Stimulated activated CD4-positive, alpha-beta T cell treated with anti-CD3 and anti-CD28 coated beads, Interleukin-15, amount 100 ng/mL, for 48 hours (primary cell): ENCODE data around the gene SLC6A11.

Source experiments
- DNase-seq, 2 donors: peaks; one replicate each; pipeline ENCODE4 v3.0.0-alpha.2; 2020; ENCODE audit warnings: low read depth in 2 of 2

Gene SLC6A11

GRCh38 chr3:10930666-10931040 lies 114.6 kb downstream of the SLC6A11 start:
- no peak for DNase-seq

- no peak for DNase-seq
These were observed 116.6 kb downstream of the SLC6A11 start for GRCh38 chr3:10932596-10932995.

- no peak for DNase-seq
These were observed 117.0 kb downstream of the SLC6A11 start for GRCh38 chr3:10933021-10933420.

- no peak for DNase-seq
These were observed 117.4 kb downstream of the SLC6A11 start for GRCh38 chr3:10933470-10933804.

- DNase-seq, result no peak
These were observed 117.9 kb downstream of the SLC6A11 start for GRCh38 chr3:10933805-10934481.

- DNase-seq, result no peak
These were observed 119.0 kb downstream of the SLC6A11 start for GRCh38 chr3:10935028-10935427.

- no peak for DNase-seq
These were observed 120.0 kb downstream of the SLC6A11 start for GRCh38 chr3:10935846-10936631.

- DNase-seq, result no peak
These were observed 120.7 kb downstream of the SLC6A11 start for GRCh38 chr3:10936686-10937085.

GRCh38 chr3:10937141-10937825 lies 121.3 kb downstream of the SLC6A11 start:
- no peak for DNase-seq

- no peak for DNase-seq
These were observed 123.5 kb downstream of the SLC6A11 start for GRCh38 chr3:10939556-10939955.

GRCh38 chr3:10940106-10940505 lies 124.1 kb downstream of the SLC6A11 start:
- no peak for DNase-seq

- peak in 1 of 2 donors; percentile 7 for DNase-seq
These were observed 125.9 kb downstream of the SLC6A11 start for GRCh38 chr3:10941972-10942371.

- no peak for DNase-seq
These were observed 126.7 kb downstream of the SLC6A11 start for GRCh38 chr3:10942690-10943205.

- DNase-seq, result no peak
These were observed 128.8 kb downstream of the SLC6A11 start for GRCh38 chr3:10944866-10945265.

GRCh38 chr3:10945683-10946287 lies 129.8 kb downstream of the SLC6A11 start:
- peak; percentile 11 to 51 for DNase-seq

- no peak for DNase-seq
These were observed 130.5 kb downstream of the SLC6A11 start for GRCh38 chr3:10946526-10946925.

GRCh38 chr3:10948326-10948725 lies 132.3 kb downstream of the SLC6A11 start:
- no peak for DNase-seq

- no peak for DNase-seq
These were observed 133.2 kb downstream of the SLC6A11 start for GRCh38 chr3:10949197-10949596.

- no peak for DNase-seq
These were observed 134.7 kb downstream of the SLC6A11 start for GRCh38 chr3:10950476-10951294.

- DNase-seq, result no peak
These were observed 135.4 kb downstream of the SLC6A11 start for GRCh38 chr3:10951295-10951926.

GRCh38 chr3:10952525-10952924 lies 136.5 kb downstream of the SLC6A11 start:
- no peak for DNase-seq
